ENCODE results near the gene RER1.

Gene RER1

GRCh38 chr1:2375923-2376260, 15.7 kb upstream of the RER1 start:
- DNase-seq, result no peak
- Histone ChIP-seq H2AFZ (ENCODE audit: low read length) (no peak overlapping the region), H3K9me3 (replicated peaks; ENCODE audit: insufficient read depth, low read length) (no peaks in the 10 kb centered on the region), H3K27ac (ENCODE audit: low read length) (no peak overlapping the region), H3K79me2 (ENCODE audit: low read length) (no peaks in the 10 kb centered on the region), H3F3A (ENCODE audit: insufficient read depth, low read length) (no peaks in the 10 kb centered on the region), H3K36me3 (replicated peaks; ENCODE audit: insufficient read depth, low read length) (no peaks in the 10 kb centered on the region), H3K4me1 (ENCODE audit: low read length) (no peaks in the 10 kb centered on the region), H3K27me3 (replicated peaks; ENCODE audit: insufficient read depth, low read length) (peaks cover 100% of the 10 kb centered on the region), H3K4me2 (ENCODE audit: low read depth, low read length) (no peak overlapping the region), H4K20me1 (ENCODE audit: insufficient read depth, low read length) (no peaks in the 10 kb centered on the region), H3K9ac (ENCODE audit: low read length) (no peak overlapping the region), H3K4me3 (ENCODE audit: low read length) (no peak overlapping the region), H3K9me2 (replicated peaks; ENCODE audit: insufficient read depth, low read length) (no peaks in the 10 kb centered on the region)
- TF ChIP-seq EZH2 (optimal IDR thresholded peaks at IDR 0.05; ENCODE audit: low read depth, low read length) (no peak), EZH2phosphoT487 (IDR thresholded peaks at IDR 0.05; ENCODE audit: low read length) (no peak), CTCF (IDR thresholded peaks at IDR 0.05; ENCODE audit: low read length) (no peak)

GRCh38 chr1:2376261-2376741, 15.3 kb upstream of the RER1 start:
- no peaks in the 10 kb centered on the region for H3F3A ChIP-seq (ENCODE audit: insufficient read depth, low read length)
- H3K4me3 ChIP-seq (ENCODE audit: low read length), result no peak overlapping the region
- no peaks in the 10 kb centered on the region for H3K9me2 ChIP-seq (replicated peaks; ENCODE audit: insufficient read depth, low read length)
- no peak overlapping the region for H3K4me2 ChIP-seq (ENCODE audit: low read depth, low read length)
- peaks cover 100% of the 10 kb centered on the region for H3K27me3 ChIP-seq (replicated peaks; ENCODE audit: insufficient read depth, low read length)
- no peaks in the 10 kb centered on the region for H4K20me1 ChIP-seq (ENCODE audit: insufficient read depth, low read length)
- TF ChIP-seq EZH2 (optimal IDR thresholded peaks at IDR 0.05; ENCODE audit: low read depth, low read length) (no peak), CTCF (IDR thresholded peaks at IDR 0.05; ENCODE audit: low read length) (no peak)
- no peaks in the 10 kb centered on the region for H3K4me1 ChIP-seq (ENCODE audit: low read length)
- H3K27ac ChIP-seq (ENCODE audit: low read length), result no peak overlapping the region
- no peak for DNase-seq
- no peaks in the 10 kb centered on the region for H3K79me2 ChIP-seq (ENCODE audit: low read length)
- no peaks in the 10 kb centered on the region for H3K36me3 ChIP-seq (replicated peaks; ENCODE audit: insufficient read depth, low read length)
- no peak overlapping the region for H2AFZ ChIP-seq (ENCODE audit: low read length)
- no peaks in the 10 kb centered on the region for H3K9me3 ChIP-seq (replicated peaks; ENCODE audit: insufficient read depth, low read length)
- H3K9ac ChIP-seq (ENCODE audit: low read length), result no peak overlapping the region

- Histone ChIP-seq H3K4me2 (ENCODE audit: low read depth, low read length) (no peak overlapping the region), H3K4me3 (ENCODE audit: low read length) (no peak overlapping the region), H3K9me3 (replicated peaks; ENCODE audit: insufficient read depth, low read length) (no peaks in the 10 kb centered on the region), H3K4me1 (ENCODE audit: low read length) (no peaks in the 10 kb centered on the region), H2AFZ (ENCODE audit: low read length) (no peak overlapping the region), H3K79me2 (ENCODE audit: low read length) (no peaks in the 10 kb centered on the region), H3K9ac (ENCODE audit: low read length) (no peak overlapping the region), H3K27me3 (replicated peaks; ENCODE audit: insufficient read depth, low read length) (peaks cover 98% of the 10 kb centered on the region), H3K36me3 (replicated peaks; ENCODE audit: insufficient read depth, low read length) (no peaks in the 10 kb centered on the region), H3F3A (ENCODE audit: insufficient read depth, low read length) (no peaks in the 10 kb centered on the region), H3K9me2 (replicated peaks; ENCODE audit: insufficient read depth, low read length) (no peaks in the 10 kb centered on the region), H4K20me1 (ENCODE audit: insufficient read depth, low read length) (no peaks in the 10 kb centered on the region), H3K27ac (ENCODE audit: low read length) (no peak overlapping the region)
- no peak for DNase-seq
- TF ChIP-seq EZH2phosphoT487 (IDR thresholded peaks at IDR 0.05; ENCODE audit: low read length) (no peak), CTCF (IDR thresholded peaks at IDR 0.05; ENCODE audit: low read length) (no peak), EZH2 (optimal IDR thresholded peaks at IDR 0.05; ENCODE audit: low read depth, low read length) (no peak)
Measured at GRCh38 chr1:2376931-2377672, 14.5 kb upstream of the RER1 start.
